GM19467 (cell line): Measurements from ENCODE around the gene FBXL7.

ENCODE experiments used
- ATAC-seq: cut with Tn5 transposase; IDR thresholded peaks from one replicate; pipeline ENCODE4 v1.9.1; 2021; ENCODE audit warnings: mild to moderate bottlenecking, moderate library complexity; ENCODE audit not compliant: unreplicated experiment

The FBXL7 gene

DNA sequence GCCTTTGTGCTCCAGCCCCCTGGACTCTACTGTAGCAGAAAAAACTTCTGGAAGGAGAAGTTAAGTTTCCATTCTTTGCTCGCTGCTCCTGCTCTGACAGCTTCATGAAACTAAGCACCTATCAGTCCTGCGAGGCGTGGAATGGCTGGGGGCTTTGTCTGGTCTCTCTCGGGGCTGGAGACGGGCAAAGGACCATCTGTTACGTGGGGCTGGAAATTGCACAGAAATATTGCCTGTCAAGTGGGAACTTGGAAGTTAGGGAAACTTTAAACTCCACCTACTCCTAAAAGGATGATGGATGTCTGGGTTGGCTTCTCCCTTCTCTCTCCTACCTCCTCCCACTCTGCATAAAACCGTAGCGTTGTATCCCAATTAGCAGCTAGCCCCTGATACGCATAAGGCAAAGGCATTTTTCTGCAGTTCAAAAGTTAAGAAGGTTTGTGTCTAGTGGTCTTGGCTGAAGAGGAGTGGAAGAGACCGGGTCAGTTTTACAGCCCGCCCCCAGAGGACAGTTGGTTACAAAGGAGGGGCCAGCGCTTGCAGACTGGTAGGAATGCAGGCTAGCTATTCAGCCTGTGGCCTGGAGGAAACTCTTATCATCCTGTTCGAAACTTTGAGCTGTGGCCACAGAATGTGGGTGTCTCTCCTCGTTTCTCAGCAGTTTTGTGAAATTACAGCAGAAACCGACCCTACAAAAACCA, 1.3 kb downstream of the FBXL7 start:
- ATAC-seq, result no peak

GRCh38 chr5:15502208-15502607, 2.2 kb downstream of the FBXL7 start:
- ATAC-seq, result no peak

GRCh38 chr5:15506146-15506545, 6.2 kb downstream of the FBXL7 start:
- no peak for ATAC-seq

DNA sequence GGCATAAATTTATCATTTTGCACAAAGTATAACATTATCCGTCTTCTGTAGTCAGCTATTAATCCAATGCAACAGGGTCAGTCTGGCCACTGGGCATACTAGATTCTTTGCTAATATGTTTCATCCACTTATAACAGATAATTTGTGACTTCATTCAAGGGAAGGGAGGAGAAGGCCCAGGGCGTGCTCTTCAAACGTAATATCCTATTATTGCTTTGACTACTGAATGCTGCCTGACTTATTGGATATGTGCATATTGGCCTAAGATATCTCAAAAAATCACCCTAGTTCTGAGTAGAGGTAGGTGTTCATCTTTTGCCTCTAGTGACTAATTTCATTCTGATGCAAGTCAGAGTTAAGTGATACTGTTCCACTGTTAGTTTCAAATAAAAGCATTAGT, 6.9 kb downstream of the FBXL7 start:
- no peak for ATAC-seq

- no peak for ATAC-seq
These were observed 10.1 kb downstream of the FBXL7 start for GRCh38 chr5:15510092-15510491.

GRCh38 chr5:15510831-15511230, 10.9 kb downstream of the FBXL7 start:
- no peak for ATAC-seq

DNA sequence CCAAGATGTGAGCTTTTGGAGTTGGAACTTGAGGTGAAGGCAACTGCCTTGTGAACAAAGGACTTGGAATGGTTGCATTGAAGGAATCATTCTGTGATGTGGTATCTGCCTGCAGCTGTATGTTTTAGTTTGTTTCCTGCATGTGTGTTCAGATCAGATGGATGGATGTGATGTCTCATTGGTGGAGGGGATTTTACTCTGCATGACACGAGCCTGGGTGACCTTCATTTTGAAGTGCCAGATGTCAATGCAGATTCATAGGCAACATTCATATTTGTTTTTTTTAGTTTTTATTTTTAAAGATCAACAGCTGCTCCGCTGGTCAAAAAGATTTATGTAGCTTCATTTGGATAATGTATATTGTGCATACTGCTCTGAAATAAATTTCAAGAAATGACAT, 13.5 kb downstream of the FBXL7 start:
- no peak for ATAC-seq

DNA sequence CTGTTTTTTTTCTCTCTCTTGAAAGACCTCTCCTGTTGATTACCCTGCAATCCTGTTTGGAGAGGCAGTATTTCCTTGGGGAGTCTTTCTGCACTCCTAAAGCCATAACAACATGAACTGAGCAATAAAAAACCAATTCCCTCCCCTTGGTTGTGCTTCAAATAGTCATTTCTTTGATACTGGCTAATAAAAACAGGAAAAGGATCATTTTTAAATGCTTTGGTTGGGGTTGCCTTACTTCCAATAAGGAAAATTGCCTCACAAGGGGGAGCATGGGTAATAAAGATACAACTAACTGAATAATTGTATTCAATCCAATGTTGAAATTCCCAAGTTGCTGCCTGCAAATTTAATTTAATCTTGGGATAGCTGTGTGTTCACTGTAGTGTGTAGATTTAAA, 13.9 kb downstream of the FBXL7 start:
- ATAC-seq, result no peak

DNA sequence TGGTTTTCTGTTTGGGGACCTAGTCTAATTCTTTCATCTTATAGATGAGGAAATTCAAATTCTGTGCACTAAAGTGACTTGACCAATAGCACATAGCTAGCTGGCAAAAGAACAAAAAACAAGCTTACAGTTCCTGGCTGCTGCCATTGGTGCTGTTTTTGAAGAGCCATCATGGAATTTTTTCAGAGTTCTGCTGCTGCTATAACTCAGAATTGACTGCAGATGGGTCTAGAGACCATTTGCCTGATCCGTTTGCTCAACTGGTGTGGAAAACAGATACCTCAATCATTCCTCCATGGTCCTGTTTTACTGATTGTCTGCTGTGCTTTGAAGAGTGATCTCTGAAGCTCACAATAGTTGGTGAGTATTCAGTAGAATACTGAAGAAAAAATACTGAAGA, 15.2 kb downstream of the FBXL7 start:
- ATAC-seq, result no peak

GRCh38 chr5:15516486-15516885, 16.5 kb downstream of the FBXL7 start:
- no peak for ATAC-seq

GRCh38 chr5:15518786-15519185, 18.8 kb downstream of the FBXL7 start:
- no peak for ATAC-seq

DNA sequence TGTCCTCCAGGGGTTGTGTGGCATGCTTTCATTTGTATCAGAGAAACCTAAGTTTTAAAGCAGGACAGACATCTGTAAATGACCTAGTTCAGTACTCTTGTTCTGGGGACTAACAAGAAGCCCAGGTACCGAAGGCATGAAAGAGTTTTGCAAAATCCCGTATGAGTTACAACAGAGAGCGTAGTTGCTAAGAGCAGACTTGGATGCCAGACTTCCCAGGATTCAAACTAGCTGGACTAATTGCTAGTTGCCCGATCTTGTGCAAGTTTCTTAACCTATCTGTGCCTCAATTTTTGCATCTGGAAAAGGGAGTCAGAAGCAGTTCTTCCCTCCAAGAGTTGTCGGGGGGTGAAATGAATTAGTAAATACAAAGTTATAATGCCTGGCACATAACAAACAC, 20.9 kb downstream of the FBXL7 start:
- no peak for ATAC-seq

- no peak for ATAC-seq
These were observed 21.6 kb downstream of the FBXL7 start for GRCh38 chr5:15521381-15522186.

GRCh38 chr5:15522187-15522520, 22.2 kb downstream of the FBXL7 start:
- ATAC-seq, result no peak

GRCh38 chr5:15524712-15525111, 24.7 kb downstream of the FBXL7 start:
- no peak for ATAC-seq

GRCh38 chr5:15525703-15526275, 25.8 kb downstream of the FBXL7 start:
- ATAC-seq, result no peak

DNA sequence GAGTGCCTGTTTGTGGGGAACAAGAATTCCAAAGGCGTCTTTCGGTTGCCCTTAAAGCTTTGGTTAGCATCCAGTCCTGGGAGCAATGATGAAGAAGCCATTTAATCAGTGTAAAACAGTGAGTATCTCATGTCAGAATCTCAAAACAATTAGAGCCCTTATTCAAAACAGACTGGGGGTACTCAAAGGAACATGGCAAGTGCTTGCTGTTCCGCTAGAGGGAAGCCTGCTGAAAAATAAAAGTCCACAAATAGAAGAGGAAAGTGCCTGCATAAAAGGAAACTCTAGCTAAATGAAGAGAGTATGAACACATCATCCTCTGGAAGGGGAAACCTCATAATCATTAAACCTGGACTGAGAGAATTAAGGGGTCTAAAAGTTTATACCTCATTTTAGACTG, 26.4 kb downstream of the FBXL7 start:
- no peak for ATAC-seq

DNA sequence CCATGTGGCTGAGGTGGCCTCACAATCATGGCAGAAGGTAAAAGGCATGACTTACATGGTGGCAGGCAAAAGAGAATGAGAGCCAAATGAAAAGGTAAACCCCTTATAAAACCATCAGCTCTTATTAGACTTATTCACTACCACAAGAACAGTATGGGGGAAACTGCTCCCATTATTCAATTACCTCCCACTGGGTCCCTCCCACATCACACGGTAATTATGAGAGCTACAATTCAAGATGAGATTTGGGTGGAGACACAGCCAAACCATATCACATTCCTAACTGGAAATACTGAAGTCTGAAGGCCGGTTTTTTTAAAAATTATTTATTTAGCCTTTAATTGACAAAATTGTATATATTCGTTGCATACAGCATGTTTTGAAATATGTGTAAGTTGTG, 28.5 kb downstream of the FBXL7 start:
- no peak for ATAC-seq

DNA sequence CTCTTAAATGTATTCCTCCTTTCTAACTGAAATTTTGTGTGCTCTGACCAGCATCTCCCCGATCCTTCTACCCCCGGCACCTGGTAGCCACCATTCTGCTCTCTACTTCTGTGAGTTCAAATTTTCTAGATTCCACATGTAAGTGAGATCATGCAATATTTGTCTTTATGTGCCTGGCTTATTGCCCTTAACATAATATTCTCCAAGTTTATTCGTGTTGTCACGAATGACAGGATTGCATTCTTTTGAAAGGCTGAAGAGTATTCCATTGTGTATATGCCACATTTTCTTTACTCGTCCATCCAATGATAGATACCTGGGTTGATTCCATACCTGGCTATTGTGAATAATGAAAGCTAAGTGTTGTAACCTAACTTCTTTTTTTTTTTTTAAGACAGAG, 29.0 kb downstream of the FBXL7 start:
- no peak for ATAC-seq

DNA sequence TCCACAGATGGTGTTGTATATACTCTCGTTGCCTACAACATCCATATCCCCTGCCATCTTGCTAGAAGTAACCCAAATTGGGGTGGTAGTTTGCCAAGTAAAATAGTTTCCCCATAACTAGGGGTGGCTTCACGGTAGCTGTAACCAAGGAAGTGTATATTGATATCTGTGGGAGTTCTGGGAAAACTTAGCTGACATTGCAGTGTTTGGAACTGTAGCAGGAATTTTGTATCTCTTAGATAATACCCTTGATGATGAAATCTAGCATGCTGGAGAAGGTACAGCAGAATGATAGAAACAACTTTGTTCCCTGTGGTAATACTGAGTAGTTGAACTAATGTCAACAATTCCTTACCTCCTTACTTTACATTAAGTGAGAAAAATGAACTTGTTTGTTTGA, 29.8 kb downstream of the FBXL7 start:
- ATAC-seq, result no peak

DNA sequence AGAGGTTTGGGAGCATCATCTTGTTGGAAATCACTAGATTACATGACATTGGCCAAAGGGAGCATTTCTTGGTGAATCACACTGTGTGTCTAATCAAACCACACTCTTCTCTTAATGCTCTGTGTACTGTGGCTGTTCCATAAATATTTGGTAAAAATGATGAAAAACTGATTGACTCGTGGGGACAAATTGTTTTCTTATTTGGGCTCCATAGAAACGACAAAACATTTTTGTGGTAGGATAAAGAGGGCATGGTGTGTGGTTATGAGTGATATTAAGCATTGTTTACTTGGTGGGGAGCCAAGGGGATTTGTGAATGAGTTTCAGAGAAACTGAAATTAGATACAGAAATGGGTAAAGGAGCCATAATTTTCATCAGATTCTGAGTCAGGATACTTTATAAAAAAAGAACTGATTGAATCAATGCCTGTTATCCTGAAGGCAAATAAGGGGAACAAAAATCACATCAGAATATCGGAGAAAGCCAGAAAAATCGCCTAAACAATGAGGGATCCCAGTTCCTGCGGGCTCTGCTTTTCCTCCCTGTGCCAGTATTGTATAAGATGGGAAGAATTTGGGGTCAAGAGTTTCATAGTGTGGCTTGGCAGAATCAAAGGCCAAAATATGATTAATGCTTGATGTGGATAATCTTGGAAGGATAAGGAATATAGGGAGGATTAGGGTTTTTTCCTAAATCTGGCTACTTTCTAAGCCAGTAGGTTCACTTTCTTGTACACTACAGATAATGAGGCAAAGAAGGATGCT, 33.3 kb downstream of the FBXL7 start:
- ATAC-seq, result no peak

DNA sequence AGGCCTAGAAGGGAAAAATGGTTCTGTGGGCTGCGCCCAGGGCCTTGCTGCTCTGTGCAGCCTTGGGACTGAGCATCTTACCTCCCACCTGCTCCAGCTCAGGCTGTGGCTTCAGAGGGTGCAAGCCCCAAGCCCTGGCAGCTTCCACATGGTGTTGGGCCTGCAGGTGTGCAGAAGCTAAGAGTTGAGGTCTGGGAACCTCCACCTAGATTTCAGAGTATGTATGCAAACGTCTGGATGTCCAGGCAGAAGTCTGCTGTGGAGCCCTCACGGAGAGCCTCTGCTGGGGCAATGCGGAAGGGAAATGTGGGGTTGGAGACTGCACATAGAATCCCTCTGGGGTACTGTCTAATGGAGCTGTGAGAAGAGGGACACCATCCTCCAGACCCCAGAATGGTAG, 36.0 kb downstream of the FBXL7 start:
- no peak for ATAC-seq
